A673 (cell line): ENCODE data around the gene SIDT2.

Experiments used
- CTCF ChIP-seq: fragments of 300-800, 200-600 bp; sonication (generic); conservative IDR thresholded peaks from 2 replicates; pipeline ENCODE4 v1.5.1; 2017; ENCODE audit warnings: low read depth, mild to moderate bottlenecking, antibody characterized with exemption, low read length, moderate library complexity, mixed read lengths
- EZH2 ChIP-seq: fragments of 200-600 bp; sonication (generic); IDR thresholded peaks from 2 replicates; pipeline ENCODE4 v1.6.1; 2017; ENCODE audit warnings: borderline replicate concordance, low read depth, mild to moderate bottlenecking, mixed read lengths, antibody characterized with exemption, low read length; ENCODE audit not compliant: poor library complexity, severe bottlenecking

GRCh38 chr11:117171404-117172061, 7.0 kb upstream of the SIDT2 start:
- TF ChIP-seq CTCF (no peak), EZH2 (no peak)
